Measurements from ENCODE around the gene GUCY2C.

GUCY2C gene

DNA sequence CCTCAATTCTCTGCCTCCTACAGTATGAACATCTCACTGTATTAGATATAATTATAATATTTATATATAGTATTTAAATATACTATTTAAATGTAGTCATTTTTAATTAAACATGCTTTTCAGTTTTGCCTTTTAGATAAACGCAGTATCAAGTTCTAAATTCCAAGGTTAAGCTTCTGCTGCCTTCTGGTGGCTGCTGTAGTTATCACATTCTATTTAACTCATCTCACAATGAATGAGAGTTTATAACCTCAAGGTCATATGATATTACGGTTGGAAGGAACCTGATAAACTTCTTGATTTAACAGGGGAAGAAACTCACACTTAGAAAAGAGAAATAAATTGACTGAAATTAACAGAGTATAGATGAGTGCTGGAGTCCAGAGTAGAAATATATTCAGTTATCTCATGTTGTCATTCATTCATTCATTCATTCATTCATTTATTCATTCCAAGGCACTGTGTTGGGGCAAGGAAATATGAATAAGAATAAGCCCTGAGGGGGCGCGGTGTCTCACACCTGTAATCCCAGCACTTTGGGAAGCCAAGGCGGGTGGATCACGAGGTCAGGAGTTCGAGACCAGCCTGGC is 31.9 kb downstream of the GUCY2C start:
- DNase-seq: peak; percentile 45
- in situ Hi-C loops (cut with HindIII; ENCODE audit: low pct_ligation_motif_present, low sequenced_read_pairs): no loop called here
- TF ChIP-seq, protein P1, sequence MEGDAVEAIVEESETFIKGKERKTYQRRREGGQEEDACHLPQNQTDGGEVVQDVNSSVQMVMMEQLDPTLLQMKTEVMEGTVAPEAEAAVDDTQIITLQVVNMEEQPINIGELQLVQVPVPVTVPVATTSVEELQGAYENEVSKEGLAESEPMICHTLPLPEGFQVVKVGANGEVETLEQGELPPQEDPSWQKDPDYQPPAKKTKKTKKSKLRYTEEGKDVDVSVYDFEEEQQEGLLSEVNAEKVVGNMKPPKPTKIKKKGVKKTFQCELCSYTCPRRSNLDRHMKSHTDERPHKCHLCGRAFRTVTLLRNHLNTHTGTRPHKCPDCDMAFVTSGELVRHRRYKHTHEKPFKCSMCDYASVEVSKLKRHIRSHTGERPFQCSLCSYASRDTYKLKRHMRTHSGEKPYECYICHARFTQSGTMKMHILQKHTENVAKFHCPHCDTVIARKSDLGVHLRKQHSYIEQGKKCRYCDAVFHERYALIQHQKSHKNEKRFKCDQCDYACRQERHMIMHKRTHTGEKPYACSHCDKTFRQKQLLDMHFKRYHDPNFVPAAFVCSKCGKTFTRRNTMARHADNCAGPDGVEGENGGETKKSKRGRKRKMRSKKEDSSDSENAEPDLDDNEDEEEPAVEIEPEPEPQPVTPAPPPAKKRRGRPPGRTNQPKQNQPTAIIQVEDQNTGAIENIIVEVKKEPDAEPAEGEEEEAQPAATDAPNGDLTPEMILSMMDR (IDR thresholded peaks at IDR 0.05; ENCODE audit: low read depth, low read length, missing control alignments): peak; percentile 48
- Histone ChIP-seq H3K27me3 (replicated peaks) (no peaks in the 10 kb centered on the region), H3K36me3 (replicated peaks) (no peaks in the 10 kb centered on the region), H3K27ac (no peak overlapping the region), H3K4me3 (ENCODE audit: low read depth, low read length) (no peak overlapping the region)

DNA sequence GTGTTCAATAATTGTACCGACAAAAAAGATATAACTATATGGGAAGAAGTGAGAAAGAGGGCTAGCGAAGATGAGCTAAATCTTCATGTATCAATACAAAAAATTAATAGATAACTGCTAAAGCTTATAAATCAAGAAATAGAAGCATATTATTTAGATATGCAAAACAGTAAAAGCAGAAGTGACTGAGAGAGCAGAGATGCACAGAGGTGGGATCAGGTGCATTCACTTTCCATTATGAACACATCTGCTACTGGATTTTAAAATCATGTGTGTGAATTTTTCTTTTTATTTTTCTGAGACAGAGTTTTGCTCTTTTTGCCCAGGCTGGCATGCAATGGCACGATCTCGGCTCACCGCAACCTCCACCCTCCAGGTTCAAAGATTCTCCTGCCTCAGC is 33.4 kb downstream of the GUCY2C start:
- no peaks in the 10 kb centered on the region for H3K27me3 ChIP-seq (replicated peaks)
- TF ChIP-seq, protein P1 (IDR thresholded peaks at IDR 0.05; ENCODE audit: low read depth, low read length, missing control alignments): no peak
- no peak for DNase-seq
- in situ Hi-C loops (cut with HindIII; ENCODE audit: low pct_ligation_motif_present, low sequenced_read_pairs): no loop called here
- H3K36me3 ChIP-seq (replicated peaks): no peaks in the 10 kb centered on the region
- H3K27ac ChIP-seq: no peak overlapping the region
- no peak overlapping the region for H3K4me3 ChIP-seq (ENCODE audit: low read depth, low read length)

DNA sequence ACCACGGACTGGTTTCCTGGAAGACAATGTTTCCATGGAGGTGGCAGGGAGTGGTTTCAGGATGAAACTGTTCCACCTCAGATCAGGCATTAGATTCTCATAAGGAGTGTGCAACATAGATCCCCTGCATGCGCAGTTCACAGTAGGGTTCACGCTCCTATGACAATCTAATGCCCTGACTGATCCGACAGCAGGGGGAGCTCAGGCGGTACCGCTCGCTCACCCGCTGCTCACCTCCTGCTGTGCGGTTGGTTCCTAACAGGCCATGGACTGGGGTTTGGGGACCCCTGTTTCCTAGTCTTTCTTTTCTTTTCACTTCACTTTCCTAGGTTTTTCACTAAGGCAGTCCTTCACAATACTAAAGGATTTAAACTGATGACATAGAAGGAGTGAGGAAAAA is 39.6 kb downstream of the GUCY2C start:
- in situ Hi-C loops (cut with HindIII; ENCODE audit: low pct_ligation_motif_present, low sequenced_read_pairs): no loop called here
- no peak for DNase-seq
- Histone ChIP-seq H3K27me3 (replicated peaks) (no peaks in the 10 kb centered on the region), H3K27ac (no peak overlapping the region), H3K36me3 (replicated peaks) (no peaks in the 10 kb centered on the region), H3K4me3 (ENCODE audit: low read depth, low read length) (no peak overlapping the region)
- TF ChIP-seq, protein P1 (IDR thresholded peaks at IDR 0.05; ENCODE audit: low read depth, low read length, missing control alignments): no peak

DNA sequence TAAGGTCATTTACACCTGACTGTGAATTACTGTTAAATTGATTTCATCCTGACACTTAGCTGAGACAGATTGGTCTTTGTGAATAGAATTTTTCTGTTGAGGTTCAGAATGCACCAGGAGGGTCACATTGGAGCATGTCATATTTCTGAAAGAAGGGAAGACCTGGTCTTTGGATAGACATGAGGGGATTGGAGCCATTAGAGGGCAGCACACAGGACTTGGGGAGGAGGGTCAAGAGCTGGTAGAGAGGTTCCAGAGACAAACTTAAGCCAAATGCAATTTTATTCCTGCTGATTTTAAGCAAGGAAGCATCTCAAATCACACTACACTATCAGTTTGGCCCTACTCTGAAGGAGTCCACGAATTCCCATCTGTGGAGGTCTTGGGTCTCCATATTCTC is 41.1 kb downstream of the GUCY2C start:
- no peak overlapping the region for H3K4me3 ChIP-seq (ENCODE audit: low read depth, low read length)
- TF ChIP-seq, protein P1 (IDR thresholded peaks at IDR 0.05; ENCODE audit: low read depth, low read length, missing control alignments): no peak
- no peaks in the 10 kb centered on the region for H3K36me3 ChIP-seq (replicated peaks)
- H3K27ac ChIP-seq: no peak overlapping the region
- no peak for DNase-seq
- no peaks in the 10 kb centered on the region for H3K27me3 ChIP-seq (replicated peaks)
- in situ Hi-C loops (cut with HindIII; ENCODE audit: low pct_ligation_motif_present, low sequenced_read_pairs): no loop called here

DNA sequence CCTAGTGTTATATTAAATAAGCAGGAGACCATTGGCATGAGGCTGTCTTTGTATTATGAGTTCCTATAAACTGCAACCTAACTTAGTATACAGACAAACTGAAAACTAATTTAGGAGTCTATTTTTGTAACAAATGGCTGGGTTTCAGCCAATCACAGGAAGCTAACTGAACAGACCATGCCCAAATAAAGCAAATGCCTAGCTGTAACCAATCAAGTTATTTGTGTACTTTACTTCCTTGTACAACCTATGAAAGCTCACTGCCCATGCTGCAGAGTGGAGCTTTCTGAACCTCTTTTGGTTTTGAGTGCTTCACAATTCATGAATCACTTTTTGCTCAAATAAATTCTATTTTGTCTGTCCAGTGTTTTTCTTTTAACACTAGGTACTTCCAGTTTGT is 41.6 kb downstream of the GUCY2C start:
- TF ChIP-seq, protein P1 (IDR thresholded peaks at IDR 0.05; ENCODE audit: low read depth, low read length, missing control alignments): no peak
- H3K27ac ChIP-seq: no peak overlapping the region
- in situ Hi-C loops (cut with HindIII; ENCODE audit: low pct_ligation_motif_present, low sequenced_read_pairs): no loop called here
- no peak for DNase-seq
- no peak overlapping the region for H3K4me3 ChIP-seq (ENCODE audit: low read depth, low read length)
- H3K36me3 ChIP-seq (replicated peaks): no peaks in the 10 kb centered on the region
- H3K27me3 ChIP-seq (replicated peaks): no peaks in the 10 kb centered on the region

DNA sequence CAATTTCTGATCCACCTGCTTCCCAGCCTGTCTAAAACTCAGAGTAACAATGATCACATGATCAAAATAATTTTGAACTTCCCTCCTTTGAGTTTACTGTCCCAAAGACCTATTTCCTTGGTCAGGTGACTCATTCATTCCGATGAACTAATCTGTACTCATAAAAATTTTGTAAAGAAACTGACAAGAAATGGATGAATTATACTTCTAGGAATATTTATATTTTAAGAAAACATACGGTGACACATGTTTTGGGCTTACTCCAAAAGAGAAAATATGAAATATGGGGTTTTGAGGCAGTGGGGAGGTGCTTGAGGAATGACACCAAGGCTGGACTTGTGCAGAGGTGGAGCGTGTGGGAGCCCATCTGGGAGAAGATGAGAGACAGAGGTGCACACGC is 42.0 kb downstream of the GUCY2C start:
- no peak overlapping the region for H3K4me3 ChIP-seq (ENCODE audit: low read depth, low read length)
- TF ChIP-seq, protein P1 (IDR thresholded peaks at IDR 0.05; ENCODE audit: low read depth, low read length, missing control alignments): no peak
- no peaks in the 10 kb centered on the region for H3K36me3 ChIP-seq (replicated peaks)
- H3K27me3 ChIP-seq (replicated peaks): no peaks in the 10 kb centered on the region
- no peak overlapping the region for H3K27ac ChIP-seq
- in situ Hi-C loops (cut with HindIII; ENCODE audit: low pct_ligation_motif_present, low sequenced_read_pairs): no loop called here
- no peak for DNase-seq
